Stomach (tissue), 9 donors: ENCODE results near the gene CLTB. TPM values are rescaled to one million over a fixed set of nuclear protein-coding genes. Genes with fewer than 3 reads are reported as not detected.
"Not testable (repeated sequence)": the region's sequence is repeated elsewhere in the genome, so short reads cannot be mapped to it uniquely, and the experiment has no call there.

ENCODE experiments used
- DNase-seq, 2 donors: peaks; one replicate each; pipeline versions ENCODE4 v3.0.0 to v3.0.0-alpha.2; 2013 to 2019
- H3K27ac ChIP-seq, 5 donors: fragments of 200-600 bp in 4 of 5; sonication (generic) in 4 of 5; one replicate each; pipeline ENCODE4 v1.5.1; 2013 to 2019; ENCODE audit warnings: mild to moderate bottlenecking in 1 of 5, moderate library complexity in 1 of 5
- H3K27me3 ChIP-seq, 3 donors: fragments of 200-600 bp; sonication (generic); one replicate each; pipeline ENCODE4 v1.5.1; 2017 to 2019; ENCODE audit warnings: mixed run types in 1 of 3
- H3K36me3 ChIP-seq, 4 donors: fragments of 200-600 bp; sonication (generic); 1 replicate in 3 of 4; 2 replicates in 1 of 4; pipeline ENCODE4 v1.5.1; 2016 to 2019
- H3K4me1 ChIP-seq, 4 donors: fragments of 200-600 bp; sonication (generic); one replicate each; pipeline ENCODE4 v1.5.1; 2016 to 2019
- H3K4me3 ChIP-seq, 4 donors: fragments of 200-600 bp; sonication (generic) in 3 of 4; one replicate each; pipeline ENCODE4 v1.5.1; 2016 to 2019; ENCODE audit warnings: mild to moderate bottlenecking in 1 of 4
- H3K9me3 ChIP-seq, 4 donors: fragments of 200-600 bp; sonication (generic); one replicate each; pipeline ENCODE4 v1.5.1; 2016 to 2019
- CTCF ChIP-seq, 7 experiments: fragments of 450-650 bp in 4 of 7; fragments of 200-600 bp in 3 of 7; sonication (generic) in 3 of 7; IDR thresholded peaks; one replicate each; pipeline ENCODE4 v1.5.1; 2016 to 2019; ENCODE audit warnings: antibody characterized with exemption in 7 of 7, control low read depth in 2 of 7, mild to moderate bottlenecking in 1 of 7
- EP300 ChIP-seq: sonication (generic); formaldehyde crosslinking; IDR thresholded peaks from one replicate; pipeline ENCODE4 v1.6.1; 2017; ENCODE audit warnings: antibody characterized with exemption
- POLR2A ChIP-seq, 4 donors: fragments of 450-650 bp; IDR thresholded peaks; one replicate each; pipeline ENCODE4 v1.6.1; 2016; ENCODE audit warnings: antibody characterized with exemption in 4 of 4, control low read depth in 2 of 4, mild to moderate bottlenecking in 1 of 4, moderate library complexity in 1 of 4
- POLR2AphosphoS5 ChIP-seq, 3 donors: sonication (generic); formaldehyde crosslinking; IDR thresholded peaks; one replicate each; pipeline ENCODE4 v1.6.1; 2016; ENCODE audit warnings: antibody characterized with exemption in 3 of 3
- WGBS, 5 donors: extraction: QIAGEN DNeasy Blood & Tissue Kit in 3 of 5; methylation state at CpG; one replicate each; pipeline versions ENCODE4 v1.1.5 to v1.1.7; 2013 to 2018; 5-methylcytosine and 5-hydroxymethylcytosine counted together
- intact Hi-C: fragments of 100-400 bp; cut with DNase I; formaldehyde crosslinking; loops from one replicate; pipeline ENCODE4 v1.15.1; 2023; ENCODE audit warnings: low total_unique reads
- polyA plus RNA-seq, 3 donors: library from polyadenylated mRNA; stranded (reverse); fragments of 200-250 nt; gene quantifications; one replicate each; pipeline ENCODE4 v1.2.3, GENCODE V29; 2013
- total RNA-seq, 5 donors: library from RNA; depleted of rRNA; stranded (reverse); fragments of >200 nt; gene quantifications; one replicate each; pipeline versions ENCODE4 v1.1.0 to v1.2.3, GENCODE V29; 2014 to 2016
- donor health status: healthy with polysubstance abuse.
- donor health status: Bipolar disorder and iron deficiency.
- donor health status: healthy.

CLTB gene
- total and polyA plus RNA-seq, 8 donors = 81.9 to 427 (median 213) TPM

DNA sequence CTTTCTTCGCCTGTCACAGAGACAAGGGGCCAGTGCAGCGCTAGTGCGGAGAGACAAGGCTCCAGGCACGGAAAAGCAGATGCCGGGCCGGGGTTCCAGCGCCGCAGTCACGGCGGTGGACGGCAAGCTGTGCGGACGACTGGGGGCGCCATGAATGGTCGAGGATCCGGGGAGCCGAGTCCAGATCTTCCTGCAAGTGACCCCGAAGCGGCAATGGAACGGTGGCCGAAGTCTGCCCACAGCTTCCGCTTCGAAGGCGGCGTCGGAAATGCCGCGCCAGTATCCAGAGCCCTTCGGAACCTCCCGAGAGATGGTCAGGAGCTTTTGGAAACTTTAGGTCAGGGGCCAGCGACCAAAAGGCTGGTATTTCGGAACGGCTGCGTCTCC is 31.2 kb upstream of the CLTB start:
- DNase-seq = no peak
- Histone ChIP-seq H3K27ac (peak overlapping the region; percentile 90 to 99 (median 97)), H3K36me3 (no peaks in the 10 kb centered on the region), H3K27me3 (no peaks in the 10 kb centered on the region), H3K4me3 (peak overlapping the region; percentile 71 to 98 (median 92)), H3K9me3 (no peaks in the 10 kb centered on the region), H3K4me1 (peaks cover 28 to 49% (median 37%) of the 10 kb centered on the region in 4 donors)
- TF ChIP-seq POLR2A (IDR thresholded peaks at IDR 0.05) (no peak), EP300 (no peak), POLR2AphosphoS5 (IDR thresholded peaks at IDR 0.05) (no peak), CTCF (IDR thresholded peaks at IDR 0.05) (no peak)
- intact Hi-C loops = no loop called here
- 0 to 1% (median 0%) methylated on average over 5 to 34 of the region's 34 CpGs for WGBS, 5 donors

DNA sequence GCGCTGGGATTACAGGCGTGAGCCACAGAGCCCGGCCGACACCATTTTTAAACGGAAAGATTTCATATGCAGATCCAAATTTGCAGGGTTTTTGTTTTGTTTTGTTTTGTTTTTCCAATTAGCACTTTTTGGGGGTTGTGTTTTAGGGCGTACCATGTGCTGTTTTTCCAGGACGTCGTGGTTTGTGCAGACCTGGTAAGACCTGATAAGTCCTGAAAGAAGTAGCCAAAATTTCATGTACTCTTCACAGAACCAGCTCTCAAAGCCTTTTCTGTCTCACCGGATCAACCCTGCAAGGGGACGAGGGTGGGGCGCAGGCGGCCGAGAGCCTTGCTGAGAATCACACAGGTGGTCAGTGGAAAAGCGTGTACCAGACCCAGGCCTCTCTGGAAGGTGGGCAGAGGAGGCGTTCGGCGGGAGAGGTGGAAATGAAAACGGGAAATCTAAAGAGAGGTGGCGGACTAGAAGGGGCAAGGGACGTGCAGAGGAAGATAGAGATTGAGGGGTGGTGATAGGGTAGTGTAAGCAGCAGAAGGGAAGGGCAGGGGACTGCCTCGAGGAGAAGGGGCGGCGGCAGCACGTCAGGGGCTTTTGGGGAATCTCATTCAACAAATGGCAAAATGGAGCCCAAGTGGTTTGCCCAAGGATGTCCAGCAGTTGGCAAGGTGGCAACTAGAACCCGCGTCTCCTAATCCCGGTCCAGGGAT is 30.7 kb upstream of the CLTB start:
- Histone ChIP-seq H3K27ac (peak overlapping the region; percentile 90 to 99 (median 97)), H3K9me3 (no peaks in the 10 kb centered on the region), H3K4me3 (peak overlapping the region; percentile 71 to 98 (median 92)), H3K36me3 (no peaks in the 10 kb centered on the region), H3K27me3 (no peaks in the 10 kb centered on the region), H3K4me1 (peaks cover 23 to 43% (median 34%) of the 10 kb centered on the region in 4 donors)
- DNase-seq = peak in 1 of 2 donors; percentile 52
- 10 to 17% (median 15%) methylated on average over 27 of the region's 27 CpGs for WGBS, 5 donors
- TF ChIP-seq POLR2AphosphoS5 (IDR thresholded peaks at IDR 0.05) (no peak), EP300 (no peak), CTCF (IDR thresholded peaks at IDR 0.05) (no peak), POLR2A (IDR thresholded peaks at IDR 0.05) (no peak)
- intact Hi-C loops = no loop called here

DNA sequence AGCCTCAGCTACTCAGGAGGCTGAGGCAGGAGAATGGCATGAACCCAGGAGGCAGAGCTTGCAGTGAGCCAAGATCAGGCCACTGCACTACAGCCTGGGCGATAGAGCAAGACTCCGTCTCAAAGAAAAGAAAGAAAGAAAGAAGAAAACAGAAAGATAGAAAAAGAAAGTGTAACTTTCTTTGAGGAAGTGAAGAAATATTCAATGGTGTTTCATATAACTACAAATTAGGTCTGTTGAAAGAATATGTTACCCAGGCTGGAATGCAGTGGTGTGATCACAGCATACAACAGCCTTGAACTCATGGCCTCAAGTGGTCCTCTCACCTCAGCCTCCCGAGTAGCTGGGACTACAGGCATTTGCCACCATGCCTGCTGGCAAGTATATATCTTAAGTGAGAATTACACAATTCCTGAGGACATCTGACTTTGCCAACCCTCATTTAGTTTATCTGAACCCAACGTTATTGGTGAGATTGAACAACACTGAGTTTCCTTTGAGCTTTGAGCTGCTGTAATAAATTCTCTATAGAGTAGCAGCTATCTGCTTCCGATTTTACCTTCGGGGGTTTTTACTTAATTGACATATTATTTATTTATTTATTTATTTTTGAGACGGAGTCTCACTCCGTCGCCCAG is 29.8 kb upstream of the CLTB start:
- Histone ChIP-seq H3K27ac (no peak overlapping the region), H3K4me3 (no peak overlapping the region), H3K9me3 (no peaks in the 10 kb centered on the region), H3K36me3 (no peaks in the 10 kb centered on the region), H3K27me3 (no peaks in the 10 kb centered on the region), H3K4me1 (peaks cover 20 to 37% (median 31%) of the 10 kb centered on the region in 4 donors)
- WGBS, 5 donors = 81 to 94% (median 89%) methylated on average over 9 of the region's 9 CpGs
- TF ChIP-seq EP300 (no peak), CTCF (IDR thresholded peaks at IDR 0.05) (no peak), POLR2A (IDR thresholded peaks at IDR 0.05) (no peak), POLR2AphosphoS5 (IDR thresholded peaks at IDR 0.05) (no peak)
- DNase-seq = no peak
- intact Hi-C loops = no loop called here

DNA sequence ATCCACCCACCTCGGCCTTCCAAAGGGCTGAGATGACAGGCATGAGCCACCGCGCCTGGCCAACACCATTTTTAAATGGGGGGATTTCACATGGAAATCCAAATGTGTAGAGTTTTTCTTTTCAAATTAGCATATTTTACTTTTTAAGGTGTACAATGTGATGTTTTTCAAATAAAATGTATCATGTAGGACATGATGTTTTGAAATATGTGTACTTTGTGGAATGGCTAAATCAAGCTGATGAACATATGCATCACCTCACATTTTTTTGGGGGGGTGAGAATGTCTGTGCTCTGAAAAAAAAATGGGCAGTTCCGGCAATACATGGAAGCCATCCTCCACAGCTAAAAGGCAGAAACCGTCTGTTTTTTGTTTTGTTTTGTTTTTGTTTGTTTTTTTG is 28.4 kb upstream of the CLTB start:
- no peaks in the 10 kb centered on the region for H3K27me3 ChIP-seq
- DNase-seq = no peak
- TF ChIP-seq CTCF (IDR thresholded peaks at IDR 0.05) = no peak
- TF ChIP-seq POLR2A (IDR thresholded peaks at IDR 0.05) = no peak
- TF ChIP-seq POLR2AphosphoS5 (IDR thresholded peaks at IDR 0.05) = no peak
- TF ChIP-seq EP300 = no peak
- no peaks in the 10 kb centered on the region for H3K36me3 ChIP-seq
- intact Hi-C loops = no loop called here
- 84 to 92% (median 87%) methylated on average over 5 of the region's 5 CpGs for WGBS, 5 donors
- no peak overlapping the region for H3K4me3 ChIP-seq
- H3K27ac ChIP-seq = no peak overlapping the region
- H3K9me3 ChIP-seq = no peaks in the 10 kb centered on the region
- H3K4me1 ChIP-seq = peaks cover 15 to 23% (median 21%) of the 10 kb centered on the region in 4 donors

DNA sequence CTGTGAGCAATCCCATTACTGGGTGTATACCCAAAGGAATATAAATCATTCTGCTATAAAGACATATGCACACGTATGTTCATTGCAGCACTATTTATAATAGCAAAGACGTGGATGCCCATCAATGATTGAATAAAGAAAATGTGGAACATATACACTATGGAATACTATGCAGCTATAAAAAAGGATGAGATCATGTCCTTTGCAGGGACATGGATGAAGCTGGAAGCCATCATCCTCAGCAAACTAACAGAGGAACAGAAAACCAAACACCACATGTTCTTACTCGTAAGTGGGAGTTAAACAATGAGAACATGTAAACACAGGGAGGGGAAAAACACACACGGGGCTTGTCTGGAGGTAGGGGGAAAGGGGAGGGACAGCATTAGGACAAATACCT is 26.6 kb upstream of the CLTB start:
- 57 to 65% (median 59%) methylated on average over 4 of the region's 4 CpGs for WGBS, 5 donors
- DNase-seq, intact Hi-C loops, H3K27ac ChIP-seq, H3K36me3 ChIP-seq, H3K9me3 ChIP-seq, H3K27me3 ChIP-seq, H3K4me3 ChIP-seq: not testable (repeated sequence)
- H3K4me1 ChIP-seq = peaks cover 6 to 13% (median 10%) of the 10 kb centered on the region in 4 donors
